Measurements from ENCODE around the gene NPC1L1. TPM values are rescaled to one million over a fixed set of nuclear protein-coding genes. Genes with fewer than 3 reads are reported as not detected.

Gene NPC1L1
- total and polyA plus RNA-seq, 2 of the 13 experiments (the other 11 are each of a cell fraction or from before 2014, with no cell fraction given) = 4.8 to 14.5 TPM

- TF ChIP-seq SAP130 (CRISPR knock-in tag; IDR thresholded peaks at IDR 0.05; ENCODE audit: low read depth) (peak; percentile 96), KDM4B (CRISPR knock-in tag; IDR thresholded peaks at IDR 0.05) (peak; percentile 59; the same call in 1 of the 2 replicates), TEF (CRISPR knock-in tag; IDR thresholded peaks at IDR 0.05) (no peak), FOXK2 (IDR thresholded peaks at IDR 0.05) (peak; percentile 62; the same call in 1 of the 2 replicates), THAP11 (CRISPR knock-in tag; IDR thresholded peaks at IDR 0.05) (0 out of 2 replicates have a peak, but pooled peaks have one; percentile 29), ZNF556 (CRISPR knock-in tag; IDR thresholded peaks at IDR 0.05; ENCODE audit: borderline replicate concordance) (no peak), ZNF12 (CRISPR knock-in tag; IDR thresholded peaks at IDR 0.05) (peak; percentile 52; the same call in 1 of the 2 replicates), HMGXB3 (CRISPR knock-in tag; IDR thresholded peaks at IDR 0.05; ENCODE audit: borderline replicate concordance) (0 out of 2 replicates have a peak, but pooled peaks have one; percentile 26), MYPOP (CRISPR knock-in tag; IDR thresholded peaks at IDR 0.05) (no peak), RARA (CRISPR knock-in tag; IDR thresholded peaks at IDR 0.05) (peak; percentile 88), ZFX (CRISPR knock-in tag; IDR thresholded peaks at IDR 0.05; ENCODE audit: low read depth) (peak; percentile 39), NCOA5 (CRISPR knock-in tag; IDR thresholded peaks at IDR 0.05) (no peak), FOXA1 (IDR thresholded peaks at IDR 0.05) (no peak), FOXA1 (CRISPR knock-in tag; IDR thresholded peaks at IDR 0.05) (peak; percentile 90), FOXO1 (CRISPR knock-in tag; IDR thresholded peaks at IDR 0.05) (peak; percentile 92), SOX13 (IDR thresholded peaks at IDR 0.05) (peak; percentile 62; the same call in 1 of the 2 replicates), SOX13 (CRISPR knock-in tag; conservative IDR thresholded peaks at IDR 0.05 in 1 of 2, IDR thresholded peaks at IDR 0.05 in 1 of 2) (peak in 1 of 2 experiments; percentile 90; a peak in 2 of 4 replicates), PCBP2 (optimal IDR thresholded peaks at IDR 0.05; ENCODE audit: low read depth, low read length, poor library complexity, severe bottlenecking) (no peak), SMC3 (IDR thresholded peaks at IDR 0.05; ENCODE audit: low read length) (no peak), ATF6 (CRISPR knock-in tag; conservative IDR thresholded peaks at IDR 0.05) (0 out of 2 replicates have a peak, but pooled peaks have one; percentile 59)
These were observed 67.8 kb downstream of the NPC1L1 start (continued) for GRCh38 chr7:44473295-44473694.

Measured in HepG2 (cell line).